Measurements from ENCODE around the gene PVALEF.

- TF ChIP-seq, protein P1, sequence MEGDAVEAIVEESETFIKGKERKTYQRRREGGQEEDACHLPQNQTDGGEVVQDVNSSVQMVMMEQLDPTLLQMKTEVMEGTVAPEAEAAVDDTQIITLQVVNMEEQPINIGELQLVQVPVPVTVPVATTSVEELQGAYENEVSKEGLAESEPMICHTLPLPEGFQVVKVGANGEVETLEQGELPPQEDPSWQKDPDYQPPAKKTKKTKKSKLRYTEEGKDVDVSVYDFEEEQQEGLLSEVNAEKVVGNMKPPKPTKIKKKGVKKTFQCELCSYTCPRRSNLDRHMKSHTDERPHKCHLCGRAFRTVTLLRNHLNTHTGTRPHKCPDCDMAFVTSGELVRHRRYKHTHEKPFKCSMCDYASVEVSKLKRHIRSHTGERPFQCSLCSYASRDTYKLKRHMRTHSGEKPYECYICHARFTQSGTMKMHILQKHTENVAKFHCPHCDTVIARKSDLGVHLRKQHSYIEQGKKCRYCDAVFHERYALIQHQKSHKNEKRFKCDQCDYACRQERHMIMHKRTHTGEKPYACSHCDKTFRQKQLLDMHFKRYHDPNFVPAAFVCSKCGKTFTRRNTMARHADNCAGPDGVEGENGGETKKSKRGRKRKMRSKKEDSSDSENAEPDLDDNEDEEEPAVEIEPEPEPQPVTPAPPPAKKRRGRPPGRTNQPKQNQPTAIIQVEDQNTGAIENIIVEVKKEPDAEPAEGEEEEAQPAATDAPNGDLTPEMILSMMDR (IDR thresholded peaks at IDR 0.05) = no peak
- TF ChIP-seq ZFX (IDR thresholded peaks at IDR 0.05; ENCODE audit: borderline replicate concordance) = no peak
Measured at GRCh38 chr17:81158688-81159590, 6.4 kb upstream of the PVALEF start.
